OCI-LY3 (cell line): ENCODE results near the gene HAP1.

Experiments used
- H2AFZ ChIP-seq: fragments of 200-600, 300-600 bp; shearing (Covaris generic); 2 replicates; pipeline ENCODE4 v1.6.0; 2014; ENCODE audit warnings: antibody characterized with exemption, low read depth, low read length
- H3K27ac ChIP-seq: fragments of 200-600, 300-600 bp; sonication (generic); 2 replicates; pipeline ENCODE4 v1.5.1; 2014; ENCODE audit warnings: mild to moderate bottlenecking, low read length, moderate library complexity, mixed read lengths
- H3K27me3 ChIP-seq: fragments of 200-600, 300-600 bp; sonication (generic); 2 replicates; pipeline ENCODE4 v1.6.1; 2014; ENCODE audit warnings: low read depth, low read length, mixed read lengths
- H3K36me3 ChIP-seq: fragments of 200-600, 300-600 bp; sonication (generic); replicated peaks from 2 replicates; pipeline ENCODE3; 2014; ENCODE audit warnings: low read depth, low read length, mixed read lengths
- H3K4me1 ChIP-seq: fragments of 300-600, 200-600 bp; sonication (generic); 2 replicates; pipeline ENCODE4 v1.6.1; 2014; ENCODE audit warnings: low read length, mixed read lengths
- H3K4me2 ChIP-seq: fragments of 200-600, 300-600 bp; sonication (generic); 2 replicates; pipeline ENCODE4 v1.6.1; 2014; ENCODE audit warnings: low read length, mixed read lengths
- H3K4me3 ChIP-seq: fragments of 300-600, 200-600 bp; sonication (generic); 2 replicates; pipeline ENCODE4 v1.5.1; 2014; ENCODE audit warnings: antibody characterized with exemption, mild to moderate bottlenecking, low read length, moderate library complexity
- H3K79me2 ChIP-seq: fragments of 300-600, 200-600 bp; shearing (Covaris generic); 2 replicates; pipeline ENCODE4 v1.6.1; 2014; ENCODE audit warnings: mild to moderate bottlenecking, low read length, mixed read lengths
- H3K9ac ChIP-seq: fragments of 300-600, 200-600 bp; shearing (Covaris generic); 2 replicates; pipeline ENCODE4 v1.6.0; 2014; ENCODE audit warnings: mild to moderate bottlenecking, low read length, moderate library complexity
- H3K9me3 ChIP-seq: fragments of 200-600, 300-600 bp; shearing (Covaris generic); 2 replicates; pipeline ENCODE4 v1.6.1; 2014; ENCODE audit warnings: low read length, mixed read lengths; ENCODE audit not compliant: insufficient read depth
- H4K20me1 ChIP-seq: fragments of 200-600, 300-600 bp; sonication (generic); 2 replicates; pipeline ENCODE4 v1.6.1; 2016; ENCODE audit warnings: low read length, mixed read lengths; ENCODE audit not compliant: insufficient read depth
- EZH2phosphoT487 ChIP-seq: fragments of 200-600 bp; shearing (Covaris generic); IDR thresholded peaks from 2 replicates; pipeline ENCODE4 v1.6.1; 2018; ENCODE audit warnings: antibody characterized with exemption, mixed run types, low read depth
- TF ChIP-seq, protein P1 (sequence below): fragments of 200-600, 300-600 bp; sonication (generic); IDR thresholded peaks from 2 replicates; pipeline ENCODE4 v1.5.1; 2014; ENCODE audit warnings: antibody characterized with exemption, low read length, low read depth

The HAP1 gene

DNA sequence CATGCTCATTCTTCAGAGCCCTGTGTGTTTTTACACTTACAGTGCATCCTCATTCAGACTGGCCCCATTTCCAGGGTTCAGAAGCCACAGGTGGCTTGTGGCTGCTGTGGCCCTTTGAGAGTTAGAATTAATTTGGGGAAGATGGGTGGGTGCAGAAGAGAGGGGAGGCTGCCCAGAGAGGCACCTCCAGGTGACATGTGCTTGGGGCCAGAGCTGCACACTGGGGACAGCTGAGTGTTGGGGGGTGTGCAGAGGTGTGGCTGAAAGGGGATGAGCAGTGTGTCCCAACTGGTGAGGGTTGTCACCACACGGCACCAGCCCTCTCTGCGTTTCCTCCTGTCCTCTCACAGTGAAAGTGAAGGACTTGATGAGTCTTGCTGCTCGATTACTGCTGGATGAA is 52.7 kb downstream of the HAP1 start:
- Histone ChIP-seq H4K20me1 (no peaks in the 10 kb centered on the region), H3K27ac (no peak overlapping the region), H3K36me3 (no peaks in the 10 kb centered on the region), H3K4me2 (no peak overlapping the region), H3K4me3 (no peak overlapping the region), H3K79me2 (no peaks in the 10 kb centered on the region), H2AFZ (no peak overlapping the region), H3K9me3 (no peaks in the 10 kb centered on the region), H3K27me3 (no peaks in the 10 kb centered on the region), H3K4me1 (peaks cover 29% of the 10 kb centered on the region), H3K9ac (no peak overlapping the region)
- TF ChIP-seq, protein P1, sequence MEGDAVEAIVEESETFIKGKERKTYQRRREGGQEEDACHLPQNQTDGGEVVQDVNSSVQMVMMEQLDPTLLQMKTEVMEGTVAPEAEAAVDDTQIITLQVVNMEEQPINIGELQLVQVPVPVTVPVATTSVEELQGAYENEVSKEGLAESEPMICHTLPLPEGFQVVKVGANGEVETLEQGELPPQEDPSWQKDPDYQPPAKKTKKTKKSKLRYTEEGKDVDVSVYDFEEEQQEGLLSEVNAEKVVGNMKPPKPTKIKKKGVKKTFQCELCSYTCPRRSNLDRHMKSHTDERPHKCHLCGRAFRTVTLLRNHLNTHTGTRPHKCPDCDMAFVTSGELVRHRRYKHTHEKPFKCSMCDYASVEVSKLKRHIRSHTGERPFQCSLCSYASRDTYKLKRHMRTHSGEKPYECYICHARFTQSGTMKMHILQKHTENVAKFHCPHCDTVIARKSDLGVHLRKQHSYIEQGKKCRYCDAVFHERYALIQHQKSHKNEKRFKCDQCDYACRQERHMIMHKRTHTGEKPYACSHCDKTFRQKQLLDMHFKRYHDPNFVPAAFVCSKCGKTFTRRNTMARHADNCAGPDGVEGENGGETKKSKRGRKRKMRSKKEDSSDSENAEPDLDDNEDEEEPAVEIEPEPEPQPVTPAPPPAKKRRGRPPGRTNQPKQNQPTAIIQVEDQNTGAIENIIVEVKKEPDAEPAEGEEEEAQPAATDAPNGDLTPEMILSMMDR: no peak
- no peak for TF ChIP-seq EZH2phosphoT487

GRCh38 chr17:41680426-41681040 is 53.9 kb downstream of the HAP1 start:
- Histone ChIP-seq H3K27me3 (no peaks in the 10 kb centered on the region), H3K9me3 (no peaks in the 10 kb centered on the region), H3K4me2 (no peak overlapping the region), H3K4me3 (no peak overlapping the region), H2AFZ (no peak overlapping the region), H3K27ac (no peak overlapping the region), H3K9ac (no peak overlapping the region), H4K20me1 (no peaks in the 10 kb centered on the region), H3K79me2 (no peaks in the 10 kb centered on the region), H3K36me3 (no peaks in the 10 kb centered on the region), H3K4me1 (peaks cover 39% of the 10 kb centered on the region)
- TF ChIP-seq EZH2phosphoT487: no peak
- TF ChIP-seq, protein P1: no peak

GRCh38 chr17:41679740-41680425 is 54.6 kb downstream of the HAP1 start:
- Histone ChIP-seq H3K4me2 (no peak overlapping the region), H3K27me3 (no peaks in the 10 kb centered on the region), H2AFZ (no peak overlapping the region), H3K4me1 (peaks cover 45% of the 10 kb centered on the region), H3K27ac (no peak overlapping the region), H3K4me3 (no peak overlapping the region), H4K20me1 (no peaks in the 10 kb centered on the region), H3K79me2 (no peaks in the 10 kb centered on the region), H3K9ac (no peak overlapping the region), H3K36me3 (no peaks in the 10 kb centered on the region), H3K9me3 (no peaks in the 10 kb centered on the region)
- no peak for TF ChIP-seq EZH2phosphoT487
- TF ChIP-seq, protein P1: no peak

DNA sequence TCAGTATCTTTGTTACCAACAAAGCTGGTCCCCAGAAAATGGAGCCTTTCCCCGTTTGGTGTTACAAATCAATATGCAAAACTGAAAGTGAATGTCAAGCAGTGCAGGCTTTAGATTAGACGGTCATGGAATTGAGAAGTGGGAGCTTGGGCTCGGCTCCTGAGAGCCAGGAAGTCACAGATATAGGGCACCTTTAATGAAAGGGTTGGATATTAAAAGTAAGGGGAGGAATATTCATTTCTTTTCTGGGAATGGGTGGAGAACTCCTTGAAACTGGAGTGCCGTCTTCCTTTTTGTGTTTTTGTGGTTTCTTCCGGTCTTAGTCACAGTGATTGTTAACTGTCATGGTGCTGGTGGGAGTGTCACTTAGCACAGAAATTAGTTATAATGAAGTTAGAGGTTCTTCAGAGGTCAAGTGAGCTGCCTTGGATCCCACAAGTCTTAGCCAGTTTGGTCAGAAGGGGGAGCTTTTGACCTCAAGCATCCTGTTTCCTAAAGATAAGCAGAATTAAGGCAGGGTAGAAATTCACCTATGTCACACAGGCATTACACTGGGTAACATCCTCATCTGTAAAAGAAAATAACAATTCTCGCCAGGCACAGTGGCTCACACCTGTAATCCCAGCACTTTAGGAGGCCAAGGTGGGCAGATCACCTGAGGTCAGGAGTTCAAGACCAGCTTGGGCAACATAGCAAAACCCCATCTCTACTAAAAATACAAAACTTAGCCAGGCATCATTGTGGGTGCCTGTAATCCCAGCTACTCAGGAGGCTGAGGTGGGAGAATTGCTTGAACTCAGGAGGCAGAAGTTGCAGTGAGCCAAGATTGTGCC is 55.3 kb downstream of the HAP1 start:
- Histone ChIP-seq H3K4me3 (peak overlapping the region; percentile 63), H3K9ac (peak overlapping the region; percentile 52), H3K9me3 (no peaks in the 10 kb centered on the region), H2AFZ (peak overlapping the region; percentile 80), H3K36me3 (no peaks in the 10 kb centered on the region), H3K4me2 (peak overlapping the region; percentile 85), H3K4me1 (peaks cover 51% of the 10 kb centered on the region), H3K27me3 (no peaks in the 10 kb centered on the region), H3K27ac (peak overlapping the region; percentile 52), H3K79me2 (no peaks in the 10 kb centered on the region), H4K20me1 (no peaks in the 10 kb centered on the region)
- TF ChIP-seq EZH2phosphoT487: no peak
- TF ChIP-seq, protein P1: peak; percentile 46
